WTC11 (cell line): Measurements from ENCODE around the gene VDR. TPM values are rescaled to one million over a fixed set of nuclear protein-coding genes. Genes with fewer than 3 reads are reported as not detected.

Experiments used
- ATAC-seq: fragments of 200-7000 bp; cut with Tn5 transposase; 2 replicates; pipeline ENCODE4 v1.10.0; 2021; ENCODE audit warnings: mild to moderate bottlenecking, moderate library complexity
- CTCF ChIA-PET: fragments of 300-600 bp; sonication (Branson Sonifier 250); formaldehyde crosslinking; loops from one replicate; lab custom pipeline; 2021; ENCODE audit warnings: antibody characterized with exemption; lab: Charles Lee
- POLR2A ChIA-PET: fragments of 350-600 bp; sonication (Branson Sonifier 250); formaldehyde crosslinking; loops from one replicate; lab custom pipeline; 2021; ENCODE audit warnings: antibody characterized with exemption; lab: Charles Lee
- DNase-seq: peaks from one replicate; pipeline ENCODE4 v3.0.0; 2021; ENCODE audit warnings: low spot score
- H3K27ac Mint-ChIP-seq: 2 replicates; pipeline ENCODE4 v1.8.0; 2021; ENCODE audit warnings: mixed read lengths
- H3K27me3 Mint-ChIP-seq: 2 replicates; pipeline ENCODE4 v1.8.0; 2021; ENCODE audit warnings: low read depth, mild to moderate bottlenecking, moderate library complexity, mixed read lengths
- H3K36me3 Mint-ChIP-seq: 2 replicates; pipeline ENCODE4 v1.8.0; 2021; ENCODE audit warnings: mixed read lengths
- H3K4me1 Mint-ChIP-seq: 2 replicates; pipeline ENCODE4 v1.8.0; 2022; ENCODE audit warnings: mixed read lengths
- H3K4me3 Mint-ChIP-seq: 2 replicates; pipeline ENCODE4 v1.8.0; 2021; ENCODE audit warnings: mild to moderate bottlenecking, moderate library complexity, mixed read lengths
- H3K9me3 Mint-ChIP-seq: 2 replicates; pipeline ENCODE4 v1.8.0; 2021; ENCODE audit warnings: mixed read lengths
- CREB1 ChIP-seq: sonication (generic); formaldehyde crosslinking; IDR thresholded peaks from 2 replicates; pipeline ENCODE4 v1.8.0; 2023; ENCODE audit warnings: mild to moderate bottlenecking, missing genetic modification reagents
- ELF4 ChIP-seq: sonication (generic); formaldehyde crosslinking; IDR thresholded peaks from 2 replicates; pipeline ENCODE4 v1.8.1; 2022; ENCODE audit warnings: low read depth, mild to moderate bottlenecking, moderate library complexity, missing genetic modification reagents
- KAT7 ChIP-seq: sonication (generic); formaldehyde crosslinking; IDR thresholded peaks from 2 replicates; pipeline ENCODE4 v1.8.1; 2023; ENCODE audit warnings: missing genetic modification reagents, mild to moderate bottlenecking, borderline replicate concordance
- MAX ChIP-seq: sonication (generic); formaldehyde crosslinking; IDR thresholded peaks from 2 replicates; pipeline ENCODE4 v1.8.0; 2022; ENCODE audit warnings: mild to moderate bottlenecking, missing genetic modification reagents
- MYBL2 ChIP-seq: sonication (generic); formaldehyde crosslinking; IDR thresholded peaks from 2 replicates; pipeline ENCODE4 v1.8.1; 2023; ENCODE audit warnings: mild to moderate bottlenecking, moderate library complexity, missing genetic modification reagents
- NFATC4 ChIP-seq: fragments of 250-450 bp; sonication (Bioruptor Pico); IDR thresholded peaks from 2 replicates; pipeline ENCODE4 v1.9.0; 2021; ENCODE audit warnings: mild to moderate bottlenecking
- NFYB ChIP-seq: sonication (generic); formaldehyde crosslinking; conservative IDR thresholded peaks from 2 replicates; pipeline ENCODE4 v1.8.0; 2022; ENCODE audit warnings: low read depth, missing genetic modification reagents
- NR1H2 ChIP-seq: sonication (generic); formaldehyde crosslinking; IDR thresholded peaks from 2 replicates; pipeline ENCODE4 v1.9.0; 2021; ENCODE audit warnings: mild to moderate bottlenecking, moderate library complexity, missing genetic modification reagents
- PRDM15 ChIP-seq: sonication (generic); formaldehyde crosslinking; IDR thresholded peaks from 2 replicates; pipeline ENCODE4 v1.8.0; 2022; ENCODE audit warnings: missing genetic modification reagents
- PREB ChIP-seq: sonication (generic); formaldehyde crosslinking; IDR thresholded peaks from 2 replicates; pipeline ENCODE4 v1.8.1; 2022; ENCODE audit warnings: mild to moderate bottlenecking, missing genetic modification reagents, moderate library complexity, borderline replicate concordance
- SMAD4 ChIP-seq: sonication (generic); formaldehyde crosslinking; IDR thresholded peaks from 2 replicates; pipeline ENCODE4 v1.8.0; 2022; ENCODE audit warnings: mild to moderate bottlenecking, missing genetic modification reagents
- SP1 ChIP-seq: sonication (generic); formaldehyde crosslinking; conservative IDR thresholded peaks from 2 replicates; pipeline ENCODE4 v1.8.1; 2022; ENCODE audit warnings: missing genetic modification reagents
- TEAD4 ChIP-seq: sonication (generic); formaldehyde crosslinking; IDR thresholded peaks from 2 replicates; pipeline ENCODE4 v1.8.0; 2022; ENCODE audit warnings: mild to moderate bottlenecking, missing genetic modification reagents
- total RNA-seq: library from RNA; stranded (reverse); gene quantifications from 3 replicates; pipeline ENCODE4 v1.2.3, GENCODE V29; 2021
- TF ChIP-seq, protein P1 (sequence below): fragments of 200-600 bp; IDR thresholded peaks from 2 replicates; pipeline ENCODE4 v1.8.0; 2022; ENCODE audit warnings: antibody characterized with exemption
- TF ChIP-seq, protein P2 (sequence below): sonication (generic); formaldehyde crosslinking; IDR thresholded peaks from 2 replicates; pipeline ENCODE4 v1.8.0; 2023; ENCODE audit warnings: mild to moderate bottlenecking, missing genetic modification reagents
- TF ChIP-seq, protein P3 (sequence below): sonication (generic); formaldehyde crosslinking; IDR thresholded peaks from 2 replicates; pipeline ENCODE4 v1.8.0; 2023; ENCODE audit warnings: missing genetic modification reagents
- TF ChIP-seq, protein P4 (sequence below): sonication (generic); formaldehyde crosslinking; IDR thresholded peaks from 2 replicates; pipeline ENCODE4 v1.8.1; 2022; ENCODE audit warnings: mild to moderate bottlenecking, moderate library complexity, missing genetic modification reagents

The VDR gene
- total RNA-seq, 1 experiment from 2014 or later, result 1.3 TPM

GRCh38 chr12:47837190-47838171, 67.3 kb downstream of the VDR start:
- DNase-seq (peak; percentile 75), ATAC-seq (peak; percentile 61)
- Mint-ChIP-seq H3K36me3 (no peaks in the 10 kb centered on the region), H3K27ac (no peak overlapping the region), H3K9me3 (no peaks in the 10 kb centered on the region), H3K4me3 (no peak overlapping the region), H3K4me1 (peaks cover 19% of the 10 kb centered on the region), H3K27me3 (no peaks in the 10 kb centered on the region)
- ChIA-PET CTCF (interaction anchor here (0.5 to 12.4 kb wide), 51 partner anchors 10 to 1440 kb away, joined by 3 to 408 read pairs (median 8); partner anchors contain the start of genes ASB8, CCDC184, HDAC7 and RAPGEF3), POLR2A (interaction anchor here (0.9 to 2.2 kb wide), 4 partner anchors 17 to 65 kb away, joined by 4 to 6 read pairs (median 5); no protein-coding TSS in a partner anchor)
- TF ChIP-seq NFYB (CRISPR knock-in tag) (no peak), MAX (CRISPR knock-in tag) (peak; percentile 21; the same call in 1 of the 2 replicates)
- TF ChIP-seq, protein P1, sequence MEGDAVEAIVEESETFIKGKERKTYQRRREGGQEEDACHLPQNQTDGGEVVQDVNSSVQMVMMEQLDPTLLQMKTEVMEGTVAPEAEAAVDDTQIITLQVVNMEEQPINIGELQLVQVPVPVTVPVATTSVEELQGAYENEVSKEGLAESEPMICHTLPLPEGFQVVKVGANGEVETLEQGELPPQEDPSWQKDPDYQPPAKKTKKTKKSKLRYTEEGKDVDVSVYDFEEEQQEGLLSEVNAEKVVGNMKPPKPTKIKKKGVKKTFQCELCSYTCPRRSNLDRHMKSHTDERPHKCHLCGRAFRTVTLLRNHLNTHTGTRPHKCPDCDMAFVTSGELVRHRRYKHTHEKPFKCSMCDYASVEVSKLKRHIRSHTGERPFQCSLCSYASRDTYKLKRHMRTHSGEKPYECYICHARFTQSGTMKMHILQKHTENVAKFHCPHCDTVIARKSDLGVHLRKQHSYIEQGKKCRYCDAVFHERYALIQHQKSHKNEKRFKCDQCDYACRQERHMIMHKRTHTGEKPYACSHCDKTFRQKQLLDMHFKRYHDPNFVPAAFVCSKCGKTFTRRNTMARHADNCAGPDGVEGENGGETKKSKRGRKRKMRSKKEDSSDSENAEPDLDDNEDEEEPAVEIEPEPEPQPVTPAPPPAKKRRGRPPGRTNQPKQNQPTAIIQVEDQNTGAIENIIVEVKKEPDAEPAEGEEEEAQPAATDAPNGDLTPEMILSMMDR, result peak; percentile 96

- H3K4me3 Mint-ChIP-seq, result no peak overlapping the region
These were observed 69.0 kb downstream of the VDR start for GRCh38 chr12:47835831-47836155.

More at GRCh38 chr12:47835831-47836155, 69.0 kb downstream of the VDR start:
- ATAC-seq (no peak; the same call in 1 of the 2 replicates), DNase-seq (no peak)
- peak overlapping the region; percentile 9; the same call in 1 of the 2 replicates for H3K27ac Mint-ChIP-seq
- no peaks in the 10 kb centered on the region for H3K27me3 Mint-ChIP-seq
- no peaks in the 10 kb centered on the region for H3K36me3 Mint-ChIP-seq
- no peak for TF ChIP-seq PRDM15 (CRISPR knock-in tag)
- TF ChIP-seq, protein P2, sequence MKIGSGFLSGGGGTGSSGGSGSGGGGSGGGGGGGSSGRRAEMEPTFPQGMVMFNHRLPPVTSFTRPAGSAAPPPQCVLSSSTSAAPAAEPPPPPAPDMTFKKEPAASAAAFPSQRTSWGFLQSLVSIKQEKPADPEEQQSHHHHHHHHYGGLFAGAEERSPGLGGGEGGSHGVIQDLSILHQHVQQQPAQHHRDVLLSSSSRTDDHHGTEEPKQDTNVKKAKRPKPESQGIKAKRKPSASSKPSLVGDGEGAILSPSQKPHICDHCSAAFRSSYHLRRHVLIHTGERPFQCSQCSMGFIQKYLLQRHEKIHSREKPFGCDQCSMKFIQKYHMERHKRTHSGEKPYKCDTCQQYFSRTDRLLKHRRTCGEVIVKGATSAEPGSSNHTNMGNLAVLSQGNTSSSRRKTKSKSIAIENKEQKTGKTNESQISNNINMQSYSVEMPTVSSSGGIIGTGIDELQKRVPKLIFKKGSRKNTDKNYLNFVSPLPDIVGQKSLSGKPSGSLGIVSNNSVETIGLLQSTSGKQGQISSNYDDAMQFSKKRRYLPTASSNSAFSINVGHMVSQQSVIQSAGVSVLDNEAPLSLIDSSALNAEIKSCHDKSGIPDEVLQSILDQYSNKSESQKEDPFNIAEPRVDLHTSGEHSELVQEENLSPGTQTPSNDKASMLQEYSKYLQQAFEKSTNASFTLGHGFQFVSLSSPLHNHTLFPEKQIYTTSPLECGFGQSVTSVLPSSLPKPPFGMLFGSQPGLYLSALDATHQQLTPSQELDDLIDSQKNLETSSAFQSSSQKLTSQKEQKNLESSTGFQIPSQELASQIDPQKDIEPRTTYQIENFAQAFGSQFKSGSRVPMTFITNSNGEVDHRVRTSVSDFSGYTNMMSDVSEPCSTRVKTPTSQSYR, result no peak
- TF ChIP-seq SMAD4, result no peak
- no peak for TF ChIP-seq MYBL2
- no peak for TF ChIP-seq SP1
- TF ChIP-seq PREB, result no peak
- TF ChIP-seq, protein P3, sequence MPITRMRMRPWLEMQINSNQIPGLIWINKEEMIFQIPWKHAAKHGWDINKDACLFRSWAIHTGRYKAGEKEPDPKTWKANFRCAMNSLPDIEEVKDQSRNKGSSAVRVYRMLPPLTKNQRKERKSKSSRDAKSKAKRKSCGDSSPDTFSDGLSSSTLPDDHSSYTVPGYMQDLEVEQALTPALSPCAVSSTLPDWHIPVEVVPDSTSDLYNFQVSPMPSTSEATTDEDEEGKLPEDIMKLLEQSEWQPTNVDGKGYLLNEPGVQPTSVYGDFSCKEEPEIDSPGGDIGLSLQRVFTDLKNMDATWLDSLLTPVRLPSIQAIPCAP (CRISPR knock-in tag), result no peak
- no peak for TF ChIP-seq NFATC4
- no peak for TF ChIP-seq ELF4 (CRISPR knock-in tag)
- no peak for TF ChIP-seq NR1H2 (CRISPR knock-in tag)
- no peak for TF ChIP-seq CREB1
- TF ChIP-seq, protein P4, sequence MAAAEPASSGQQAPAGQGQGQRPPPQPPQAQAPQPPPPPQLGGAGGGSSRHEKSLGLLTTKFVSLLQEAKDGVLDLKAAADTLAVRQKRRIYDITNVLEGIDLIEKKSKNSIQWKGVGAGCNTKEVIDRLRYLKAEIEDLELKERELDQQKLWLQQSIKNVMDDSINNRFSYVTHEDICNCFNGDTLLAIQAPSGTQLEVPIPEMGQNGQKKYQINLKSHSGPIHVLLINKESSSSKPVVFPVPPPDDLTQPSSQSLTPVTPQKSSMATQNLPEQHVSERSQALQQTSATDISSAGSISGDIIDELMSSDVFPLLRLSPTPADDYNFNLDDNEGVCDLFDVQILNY (CRISPR knock-in tag), result no peak
- TF ChIP-seq KAT7 (CRISPR knock-in tag), result no peak
- no peak for TF ChIP-seq TEAD4 (CRISPR knock-in tag)
- CTCF ChIA-PET, result interaction anchor here (0.6 to 12.4 kb wide), 13 partner anchors 8 to 120 kb away, joined by 3 to 408 read pairs (median 9); partner anchors contain the start of genes HDAC7 and VDR
- H3K9me3 Mint-ChIP-seq, result no peaks in the 10 kb centered on the region
- H3K4me1 Mint-ChIP-seq, result peaks cover 19% of the 10 kb centered on the region
- POLR2A ChIA-PET, result interaction anchor here (1.3 to 1.5 kb wide), 2 partner anchors 15 to 17 kb away, joined by 3 to 4 read pairs; no protein-coding TSS in a partner anchor
